ENCODE results near the gene NSDHL. TPM values are rescaled to one million over a fixed set of nuclear protein-coding genes. Genes with fewer than 3 reads are reported as not detected.

NSDHL gene
- total RNA-seq, 1 donor from 2014 or later = 14.5 TPM

Other genes with a start within 250 kb of the NSDHL start
- gene GABRQ, start 193.2 kb upstream of the NSDHL start, total RNA-seq = 1.2 TPM
- not detected for gene MAGEA3, start 132.3 kb upstream of the NSDHL start, total RNA-seq
- not detected for gene CSAG2, start 121.8 kb upstream of the NSDHL start, total RNA-seq
- gene MAGEA2B, start 116.4 kb upstream of the NSDHL start, total RNA-seq = not detected
- not detected for gene CSAG1, start 97.3 kb upstream of the NSDHL start, total RNA-seq
- gene MAGEA12, start 97.3 kb upstream of the NSDHL start, total RNA-seq = not detected
- gene MAGEA2, start 77.2 kb upstream of the NSDHL start, total RNA-seq = not detected
- not detected for gene CSAG3, start 71.8 kb upstream of the NSDHL start, total RNA-seq
- gene MAGEA6, start 61.4 kb upstream of the NSDHL start, total RNA-seq = not detected
- gene CETN2, start 306 bp upstream of the NSDHL start, total RNA-seq = 27.3 TPM
- gene ZNF185, start 67.0 kb downstream of the NSDHL start, total RNA-seq = 2.5 TPM
- 3.0 TPM for gene PNMA5, start 163.1 kb downstream of the NSDHL start, total RNA-seq
- 12.3 TPM for gene PNMA3, start 225.4 kb downstream of the NSDHL start, total RNA-seq
- gene PNMA6A, start 241.4 kb downstream of the NSDHL start, total RNA-seq = 13.5 TPM